GM18861 (cell line): ENCODE measurements around the gene ELN.

Experiments
- ATAC-seq: cut with Tn5 transposase; IDR thresholded peaks from one replicate; pipeline ENCODE4 v1.9.1; 2021; ENCODE audit not compliant: unreplicated experiment

ELN gene

GRCh38 chr7:74092321-74092963 is 64.5 kb downstream of the ELN start:
- peak; percentile 37 for ATAC-seq

GRCh38 chr7:74092964-74093471 is 65.0 kb downstream of the ELN start:
- ATAC-seq = peak; percentile 51

GRCh38 chr7:74093671-74094223 is 65.8 kb downstream of the ELN start:
- peak; percentile 3 for ATAC-seq

- peak; percentile 35 for ATAC-seq
Measured at GRCh38 chr7:74094224-74095101, 66.5 kb downstream of the ELN start.

- ATAC-seq = no peak
Measured at GRCh38 chr7:74095135-74095534, 67.2 kb downstream of the ELN start.

- ATAC-seq = no peak
Measured at GRCh38 chr7:74097937-74098614, 70.1 kb downstream of the ELN start.

GRCh38 chr7:74099031-74099430 is 71.1 kb downstream of the ELN start:
- ATAC-seq = no peak

- peak; percentile 84 for ATAC-seq
Measured at GRCh38 chr7:74101061-74101681, 73.2 kb downstream of the ELN start.

- no peak for ATAC-seq
Measured at GRCh38 chr7:74103219-74103772, 75.3 kb downstream of the ELN start.

GRCh38 chr7:74104702-74105101 is 76.7 kb downstream of the ELN start:
- no peak for ATAC-seq

- ATAC-seq = no peak
Measured at GRCh38 chr7:74105992-74106391, 78.0 kb downstream of the ELN start.

- no peak for ATAC-seq
Measured at GRCh38 chr7:74106846-74107245, 78.9 kb downstream of the ELN start.

GRCh38 chr7:74115326-74115725 is 87.4 kb downstream of the ELN start:
- no peak for ATAC-seq

- no peak for ATAC-seq
Measured at GRCh38 chr7:74116356-74116755, 88.4 kb downstream of the ELN start.
